ENCODE measurements around the gene CRABP1.

- TF ChIP-seq MYC (IDR thresholded peaks at IDR 0.05; ENCODE audit: insufficient read depth, insufficient read length, insufficient replicate concordance, low read length, severe bottlenecking) (no peak), RCOR1 (conservative IDR thresholded peaks at IDR 0.05; ENCODE audit: low read depth, low read length) (no peak), CTCF (IDR thresholded peaks at IDR 0.05 in 2 of 3, conservative IDR thresholded peaks at IDR 0.05 in 1 of 3; ENCODE audit: control insufficient read depth in 2 of 3, extremely low read depth in 1 of 3, insufficient read depth in 1 of 3, low read depth in 3 of 3, low read length in 3 of 3) (no peak), BCL11A (IDR thresholded peaks at IDR 0.05; ENCODE audit: low read depth, low read length) (no peak)
Measured at GRCh38 chr15:78304216-78305066, 35.7 kb upstream of the CRABP1 start.

Data from GM12878 (cell line).